ENCODE measurements around the gene IGSF11.
"Not testable (repeated sequence)": the region's sequence is repeated elsewhere in the genome, so short reads cannot be mapped to it uniquely, and the experiment has no call there.

The IGSF11 gene

DNA sequence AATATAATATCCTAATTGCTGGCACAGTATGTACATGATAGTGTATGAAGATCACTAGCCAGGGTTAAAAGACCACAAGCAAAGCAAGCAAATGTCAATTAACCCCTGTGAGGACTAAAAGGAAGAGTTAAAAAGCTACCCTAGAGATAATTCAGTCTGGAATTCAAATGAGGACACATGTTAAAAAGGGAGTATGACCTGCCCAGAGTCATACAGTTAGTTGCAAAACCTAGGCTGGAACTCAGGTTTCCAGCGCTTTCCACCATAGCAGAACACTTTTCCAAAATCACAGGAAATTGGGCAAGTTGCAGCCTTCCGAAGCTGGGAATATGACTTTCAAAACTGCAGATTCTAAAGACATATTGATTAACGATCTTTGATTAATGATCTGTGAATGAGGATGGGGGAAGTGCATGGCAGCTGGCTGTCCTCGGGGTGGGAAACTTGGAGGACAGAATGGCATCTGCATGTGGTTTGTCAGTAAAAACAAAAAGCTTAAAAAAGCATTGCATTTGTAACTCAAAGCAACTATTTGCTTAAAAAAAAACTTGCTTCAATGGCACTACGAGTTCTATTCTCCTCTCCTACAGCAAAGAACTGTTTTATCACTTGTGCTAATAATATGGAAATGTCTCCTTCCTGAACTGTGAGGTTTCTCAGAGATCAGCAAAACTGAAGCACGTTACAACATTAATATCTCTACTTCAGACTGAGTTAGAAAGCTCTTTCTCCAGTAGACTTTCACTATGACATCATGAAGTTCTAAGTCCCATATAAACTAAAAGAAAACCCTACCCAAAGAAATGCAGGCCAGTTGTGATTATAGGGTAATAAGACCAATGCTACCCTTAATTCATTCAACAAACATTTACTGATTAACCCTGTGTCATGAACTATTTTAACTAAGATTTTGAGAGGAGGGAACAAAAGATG is 46.2 kb downstream of the IGSF11 start:
- no peak for DNase-seq (ENCODE audit: low read depth in 2 of 2)

GRCh38 chr3:118987477-118987876 is 47.2 kb downstream of the IGSF11 start:
- DNase-seq (ENCODE audit: low read depth in 2 of 2), result no peak

DNA sequence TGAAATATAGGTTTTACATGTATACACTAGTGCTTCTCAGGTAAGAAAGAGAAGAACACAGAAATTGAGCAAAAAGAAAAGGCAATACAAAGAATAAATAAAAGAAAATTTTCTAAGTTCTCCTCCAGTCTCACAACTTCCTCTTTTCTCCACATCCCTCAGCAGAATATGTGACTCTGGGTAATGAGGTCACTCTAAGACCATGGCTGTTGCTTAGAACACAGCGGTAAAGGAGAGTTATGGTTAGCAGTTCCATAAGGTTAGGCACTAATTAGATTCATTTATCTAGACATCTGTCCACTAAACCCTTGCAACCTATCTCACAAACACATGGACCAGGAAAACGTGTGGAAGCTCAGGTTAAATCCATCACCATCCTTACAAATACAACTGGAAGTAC is 47.9 kb downstream of the IGSF11 start:
- DNase-seq (ENCODE audit: low read depth in 2 of 2), result no peak

GRCh38 chr3:118984699-118985098 is 49.9 kb downstream of the IGSF11 start:
- DNase-seq (ENCODE audit: low read depth in 2 of 2), result no peak

GRCh38 chr3:118981494-118982134 is 53.0 kb downstream of the IGSF11 start:
- DNase-seq (ENCODE audit: low read depth in 2 of 2), result no peak

DNA sequence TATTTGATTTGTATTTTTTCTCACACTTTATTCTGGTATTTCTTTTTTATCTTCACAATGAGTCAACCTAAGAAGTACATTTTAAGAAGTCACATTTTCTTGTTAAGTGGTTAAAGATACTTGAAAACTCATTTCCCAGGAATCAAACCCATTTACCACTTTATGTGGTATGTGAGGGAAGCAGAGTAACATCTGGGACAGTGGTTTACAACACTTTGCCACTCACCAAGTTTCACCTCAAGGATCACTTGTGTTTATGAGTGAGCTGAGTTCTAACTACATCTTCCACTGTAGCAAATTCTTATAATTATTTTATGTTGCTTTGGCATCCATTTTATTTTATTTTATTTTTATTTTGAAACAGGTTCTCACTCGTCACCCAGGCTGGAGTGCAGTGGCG is 53.8 kb downstream of the IGSF11 start:
- DNase-seq (ENCODE audit: low read depth in 2 of 2), result no peak

DNA sequence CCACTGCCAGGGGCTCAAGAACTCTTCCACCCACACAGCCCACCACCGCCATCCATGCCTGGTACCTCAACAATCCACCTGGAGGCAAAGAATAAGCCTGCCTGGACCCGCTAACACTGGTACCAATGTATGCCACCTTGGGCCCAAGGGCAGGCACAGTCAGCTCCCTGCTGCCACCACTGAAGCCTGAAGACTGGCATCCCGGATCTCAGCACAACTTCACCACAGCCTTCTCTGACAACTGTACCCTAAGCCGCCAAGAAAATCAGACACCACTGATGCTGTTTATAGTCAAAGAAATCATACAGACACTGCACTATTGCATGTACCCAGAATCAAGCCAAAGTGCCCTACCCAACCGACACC is 56.3 kb downstream of the IGSF11 start:
- no peak for DNase-seq (ENCODE audit: low read depth in 2 of 2)

DNA sequence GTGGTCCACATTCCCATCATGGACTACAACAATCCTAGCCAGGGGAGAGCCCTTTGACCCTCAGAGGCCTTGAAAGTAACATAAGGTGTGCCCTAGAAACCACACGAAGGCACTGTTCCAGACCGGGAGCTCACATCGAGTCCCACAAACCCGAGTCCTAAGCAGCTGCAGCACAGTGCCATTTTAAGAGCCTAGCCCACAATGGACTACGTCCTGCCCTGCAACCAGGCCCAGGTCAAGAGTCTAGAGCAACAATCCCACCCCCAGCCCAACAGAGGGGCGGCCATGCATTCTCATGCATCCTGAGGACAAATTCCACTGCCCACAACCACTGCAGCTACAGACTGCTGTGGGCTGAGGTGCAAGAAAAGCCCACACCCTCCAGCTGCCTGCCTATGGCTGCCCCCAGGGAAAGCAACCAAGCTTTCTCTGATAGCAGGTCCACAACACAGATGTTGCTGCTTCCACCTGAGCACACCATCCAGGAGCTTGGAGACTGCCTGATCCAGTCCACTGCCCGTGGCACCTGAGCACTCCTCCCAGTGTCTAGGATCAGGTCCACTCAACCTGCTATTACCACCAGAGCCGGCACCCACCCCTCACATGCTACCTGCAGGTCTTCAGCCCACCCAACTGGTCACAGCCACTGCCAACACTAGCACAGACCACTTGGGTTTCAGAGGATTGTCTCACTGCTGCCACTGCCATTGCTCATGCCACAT is 56.8 kb downstream of the IGSF11 start:
- DNase-seq (ENCODE audit: low read depth in 2 of 2), result no peak

GRCh38 chr3:118977118-118977517 is 57.5 kb downstream of the IGSF11 start:
- DNase-seq (ENCODE audit: low read depth in 2 of 2), result no peak

- DNase-seq (ENCODE audit: low read depth in 2 of 2), result not testable (repeated sequence)
These were observed 59.2 kb downstream of the IGSF11 start for GRCh38 chr3:118975476-118975875.

DNA sequence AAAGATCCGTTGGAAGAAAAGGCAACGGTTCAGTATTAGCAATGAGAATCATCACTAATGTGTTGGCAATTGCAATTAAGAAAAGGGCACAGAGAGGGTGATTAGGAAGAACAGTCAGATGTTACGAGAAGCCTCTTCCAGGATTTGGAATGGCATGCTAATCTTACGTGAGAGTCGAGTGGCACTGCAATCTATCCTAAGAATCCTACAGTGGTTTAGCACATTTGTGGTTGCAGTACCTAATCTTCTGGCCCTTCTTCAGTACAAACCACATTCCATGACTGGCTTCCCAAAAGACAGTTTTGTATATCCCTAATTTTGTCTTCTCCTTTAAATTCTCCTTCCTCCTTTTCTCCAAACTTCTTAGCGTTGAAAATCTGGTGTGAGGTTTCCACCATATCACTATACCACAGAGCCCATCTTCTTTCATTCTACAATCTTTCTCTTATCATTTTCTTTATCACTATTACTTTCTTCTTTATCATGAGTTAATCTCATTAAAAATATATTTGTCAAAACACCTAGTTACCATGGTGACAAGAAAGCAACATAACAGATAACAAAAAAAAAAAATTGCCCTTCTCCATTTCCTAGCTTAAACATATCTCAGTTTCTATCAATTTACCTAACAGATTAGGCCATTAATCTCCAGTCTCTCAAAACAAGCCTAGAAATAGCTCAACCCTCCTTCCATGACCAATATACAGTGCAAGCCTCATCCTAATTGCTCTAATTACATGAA is 60.1 kb downstream of the IGSF11 start:
- no peak for DNase-seq (ENCODE audit: low read depth in 2 of 2)

DNA sequence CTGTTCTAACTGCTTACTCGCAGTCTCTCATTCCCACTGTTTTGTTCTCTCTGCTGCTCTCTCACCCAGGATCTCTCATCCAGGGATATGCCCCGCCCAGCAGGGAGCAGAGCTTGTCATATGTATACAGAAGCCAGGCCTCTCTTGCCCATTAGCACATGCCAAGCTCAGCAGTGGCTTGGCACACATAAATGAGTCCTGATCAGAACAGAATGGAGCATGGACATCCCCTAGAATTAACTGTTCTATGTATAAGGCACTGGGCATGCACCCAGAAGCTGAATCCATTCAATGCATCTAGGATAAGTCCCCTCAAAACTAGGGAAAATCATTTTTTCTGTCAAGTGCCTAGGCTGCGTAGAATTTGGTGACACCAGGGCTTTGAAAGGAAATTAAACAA is 61.6 kb downstream of the IGSF11 start:
- no peak for DNase-seq (ENCODE audit: low read depth in 2 of 2)

- DNase-seq (ENCODE audit: low read depth in 2 of 2), result no peak
These were observed 63.8 kb downstream of the IGSF11 start for GRCh38 chr3:118970819-118971218.

DNA sequence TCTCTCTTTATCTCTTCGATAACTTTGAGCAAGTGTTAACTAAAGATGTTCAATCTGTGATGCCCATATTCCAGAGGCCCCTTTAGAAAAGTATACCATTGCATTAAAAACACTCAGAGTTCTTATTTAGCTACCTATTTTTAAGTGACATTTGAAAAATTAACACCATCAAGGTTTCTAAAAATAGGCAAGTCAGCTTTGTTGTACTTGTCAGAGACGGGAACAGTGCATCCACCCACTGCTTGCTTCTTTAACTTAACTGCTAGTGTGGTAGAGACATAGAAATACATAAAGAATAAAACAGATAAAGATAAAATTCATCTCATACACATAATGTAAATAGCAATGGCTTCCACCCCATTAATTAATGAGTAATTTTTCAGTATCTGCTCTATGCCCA is 66.0 kb downstream of the IGSF11 start:
- no peak for DNase-seq (ENCODE audit: low read depth in 2 of 2)

DNA sequence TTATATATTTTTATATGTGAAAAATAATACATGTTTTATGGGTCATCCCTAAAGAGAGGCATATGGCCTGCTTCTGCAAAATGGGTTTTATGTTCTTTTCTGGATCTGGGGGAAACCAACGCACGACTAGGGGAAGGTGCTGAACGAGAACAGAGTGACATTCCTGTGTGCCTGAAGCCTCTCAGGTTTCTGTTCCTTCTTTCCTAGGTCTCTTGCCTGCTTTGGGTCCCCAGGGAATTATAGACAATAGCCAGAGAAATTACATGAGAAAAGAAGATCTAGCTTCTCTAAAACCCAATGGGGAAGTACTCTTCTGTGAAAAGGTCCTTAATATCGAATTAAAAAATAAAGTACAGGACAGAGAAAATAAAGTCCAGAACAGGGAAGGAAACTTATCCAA is 66.5 kb downstream of the IGSF11 start:
- DNase-seq (ENCODE audit: low read depth in 2 of 2), result no peak

GRCh38 chr3:118966700-118967099 is 67.9 kb downstream of the IGSF11 start:
- no peak for DNase-seq (ENCODE audit: low read depth in 2 of 2)

DNA sequence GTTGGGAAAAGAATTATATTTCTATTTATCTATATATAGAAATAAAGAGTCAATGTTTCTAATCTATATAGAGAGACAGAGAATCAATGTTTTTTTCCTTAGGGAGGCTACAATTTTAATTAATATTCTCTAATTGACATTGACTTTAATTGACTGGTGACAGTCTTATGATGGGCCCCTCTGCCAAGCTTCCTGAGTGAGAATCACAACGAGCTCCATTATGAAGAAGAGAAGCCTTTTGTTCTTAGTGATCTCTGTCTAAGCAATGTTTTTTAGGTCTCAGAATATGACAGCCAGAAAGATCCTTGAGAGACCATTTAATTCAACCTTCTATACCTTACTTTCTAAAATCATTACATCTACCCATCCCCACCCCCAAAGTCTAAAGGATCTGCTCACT is 70.9 kb downstream of the IGSF11 start:
- DNase-seq (ENCODE audit: low read depth in 2 of 2), result no peak

- no peak for DNase-seq (ENCODE audit: low read depth in 2 of 2)
These were observed 73.7 kb downstream of the IGSF11 start for GRCh38 chr3:118960876-118961450.

DNA sequence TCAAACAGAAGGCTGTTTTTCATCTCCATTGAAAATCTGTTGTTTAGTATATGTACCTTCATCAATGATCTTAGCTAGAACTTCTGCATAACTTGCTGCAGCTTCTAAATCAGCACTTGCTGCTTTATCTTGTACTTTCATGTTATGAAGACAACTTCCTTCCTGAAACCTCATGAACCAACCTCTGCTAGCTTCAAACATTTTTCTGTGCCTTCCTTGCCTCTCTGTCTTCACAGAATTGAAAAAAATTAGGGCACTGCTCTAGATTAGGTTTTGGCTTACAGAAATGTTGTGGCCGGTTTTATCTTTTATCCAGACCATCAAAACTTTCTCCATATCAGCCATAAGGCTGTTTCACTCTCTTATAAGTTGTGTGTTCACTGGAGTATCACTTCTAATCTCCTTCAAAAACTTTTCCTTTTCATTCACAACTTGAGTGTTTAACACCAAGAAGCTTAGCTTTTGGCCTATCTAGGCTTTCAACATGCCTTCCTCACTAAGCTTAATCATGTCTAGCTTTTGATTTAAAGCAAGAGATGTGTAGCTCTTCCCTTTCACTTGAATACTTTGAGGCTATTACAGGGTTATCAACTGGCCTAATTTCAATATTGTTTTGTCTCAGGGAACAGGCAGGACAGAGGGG is 78.6 kb downstream of the IGSF11 start:
- no peak for DNase-seq (ENCODE audit: low read depth in 2 of 2)

DNA sequence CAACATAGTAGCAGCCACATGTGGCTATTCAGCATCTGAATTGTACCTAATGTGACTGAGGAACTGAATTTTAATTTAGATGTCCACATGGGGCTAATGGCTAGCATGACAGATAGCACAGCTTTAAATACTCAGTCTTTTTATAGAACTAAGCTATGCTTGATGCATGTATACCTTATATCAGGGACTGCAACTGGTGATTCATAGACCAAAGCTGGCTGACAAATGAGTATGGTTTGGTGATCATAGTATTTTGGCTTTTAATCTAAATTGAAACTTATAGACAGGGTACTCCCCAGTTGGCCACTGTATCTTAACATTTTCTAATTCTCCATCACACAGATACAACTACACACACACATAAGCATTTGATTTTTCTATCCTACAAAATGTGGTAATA is 83.6 kb downstream of the IGSF11 start:
- DNase-seq (ENCODE audit: low read depth in 2 of 2), result no peak

- DNase-seq (ENCODE audit: low read depth in 2 of 2), result no peak
These were observed 85.4 kb downstream of the IGSF11 start for GRCh38 chr3:118949113-118949760.
